ENCODE results near the gene NPR2. TPM values are rescaled to one million over a fixed set of nuclear protein-coding genes. Genes with fewer than 3 reads are reported as not detected.

Gene NPR2
- polyA plus RNA-seq, 1 donor (not counting 4 experiments of a cell fraction or from before 2014, with no cell fraction given), result 5.0 TPM

DNA sequence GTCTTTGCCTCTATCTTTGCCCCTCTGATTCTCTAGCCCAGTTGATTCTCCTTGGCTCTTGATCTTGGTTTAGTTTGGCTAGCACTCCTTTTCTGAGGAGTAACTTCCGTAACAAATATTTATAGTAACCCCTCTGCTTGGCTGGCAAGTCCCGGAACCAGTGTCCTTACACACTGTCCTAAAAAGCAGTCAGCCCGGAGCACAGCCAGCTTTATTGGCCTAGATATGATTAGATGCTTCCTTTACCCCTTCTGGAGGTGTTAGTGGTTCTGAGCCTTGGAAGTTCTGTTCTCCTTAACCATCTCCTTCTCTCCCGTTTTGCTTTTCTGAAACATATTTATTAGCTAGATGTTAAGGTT lies 20.3 kb upstream of the NPR2 start:
- no peaks in the 10 kb centered on the region for H3K79me2 ChIP-seq (ENCODE audit: control insufficient read depth, insufficient read depth, low read length)
- FAIRE-seq, result no peak
- no peak overlapping the region for H2AFZ ChIP-seq (ENCODE audit: control insufficient read depth, low read length)
- H3K9me1 ChIP-seq (ENCODE audit: control insufficient read depth, extremely low read depth, insufficient read depth, low read length), result no peaks in the 10 kb centered on the region
- no peak overlapping the region for H3K4me2 ChIP-seq (ENCODE audit: control insufficient read depth, extremely low read depth, insufficient read depth, low read depth, low read length)
- peaks cover 11% of the 10 kb centered on the region for H3K4me1 ChIP-seq (ENCODE audit: control insufficient read depth, extremely low read depth, insufficient read depth, low read length)
- no peaks in the 10 kb centered on the region for H4K20me1 ChIP-seq (ENCODE audit: control insufficient read depth, extremely low read depth, insufficient read depth, low read length)
- H3K4me3 ChIP-seq (ENCODE audit: control insufficient read depth in 2 of 3, extremely low read depth in 1 of 3, insufficient read depth in 2 of 3, low read depth in 1 of 3, low read length in 3 of 3), result no peak overlapping the region
- H3K36me3 ChIP-seq (ENCODE audit: control insufficient read depth in 2 of 2, extremely low read depth in 1 of 2, insufficient read depth in 2 of 2, low read length in 2 of 2), result no peaks in the 10 kb centered on the region
- TF ChIP-seq, protein P1, sequence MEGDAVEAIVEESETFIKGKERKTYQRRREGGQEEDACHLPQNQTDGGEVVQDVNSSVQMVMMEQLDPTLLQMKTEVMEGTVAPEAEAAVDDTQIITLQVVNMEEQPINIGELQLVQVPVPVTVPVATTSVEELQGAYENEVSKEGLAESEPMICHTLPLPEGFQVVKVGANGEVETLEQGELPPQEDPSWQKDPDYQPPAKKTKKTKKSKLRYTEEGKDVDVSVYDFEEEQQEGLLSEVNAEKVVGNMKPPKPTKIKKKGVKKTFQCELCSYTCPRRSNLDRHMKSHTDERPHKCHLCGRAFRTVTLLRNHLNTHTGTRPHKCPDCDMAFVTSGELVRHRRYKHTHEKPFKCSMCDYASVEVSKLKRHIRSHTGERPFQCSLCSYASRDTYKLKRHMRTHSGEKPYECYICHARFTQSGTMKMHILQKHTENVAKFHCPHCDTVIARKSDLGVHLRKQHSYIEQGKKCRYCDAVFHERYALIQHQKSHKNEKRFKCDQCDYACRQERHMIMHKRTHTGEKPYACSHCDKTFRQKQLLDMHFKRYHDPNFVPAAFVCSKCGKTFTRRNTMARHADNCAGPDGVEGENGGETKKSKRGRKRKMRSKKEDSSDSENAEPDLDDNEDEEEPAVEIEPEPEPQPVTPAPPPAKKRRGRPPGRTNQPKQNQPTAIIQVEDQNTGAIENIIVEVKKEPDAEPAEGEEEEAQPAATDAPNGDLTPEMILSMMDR (optimal IDR thresholded peaks at IDR 0.05 in 1 of 3, IDR thresholded peaks at IDR 0.05 in 1 of 3, conservative IDR thresholded peaks at IDR 0.05 in 1 of 3; ENCODE audit: extremely low read depth in 1 of 3, insufficient read depth in 2 of 3, low read length in 3 of 3), result no peak
- no peak for TF ChIP-seq EZH2 (IDR thresholded peaks at IDR 0.05; ENCODE audit: low read length)
- no peak overlapping the region for H3K9ac ChIP-seq (ENCODE audit: control insufficient read depth, extremely low read depth, insufficient read depth, low read length)
- H3K9me3 ChIP-seq (ENCODE audit: control insufficient read depth, low read depth, low read length), result no peaks in the 10 kb centered on the region
- dilution Hi-C loops (cut with MboI; ENCODE audit: extremely low pct_ligation_motif_present, low sequenced_read_pairs), result no loop called here
- H3K27me3 ChIP-seq (ENCODE audit: control insufficient read depth, extremely low read depth, insufficient read depth, low read length), result no peaks in the 10 kb centered on the region
- H3K27ac ChIP-seq (ENCODE audit: control insufficient read depth, insufficient read depth, low read length), result no peak overlapping the region
- DNase-seq (ENCODE audit: low read depth, low spot score), result no peak

DNA sequence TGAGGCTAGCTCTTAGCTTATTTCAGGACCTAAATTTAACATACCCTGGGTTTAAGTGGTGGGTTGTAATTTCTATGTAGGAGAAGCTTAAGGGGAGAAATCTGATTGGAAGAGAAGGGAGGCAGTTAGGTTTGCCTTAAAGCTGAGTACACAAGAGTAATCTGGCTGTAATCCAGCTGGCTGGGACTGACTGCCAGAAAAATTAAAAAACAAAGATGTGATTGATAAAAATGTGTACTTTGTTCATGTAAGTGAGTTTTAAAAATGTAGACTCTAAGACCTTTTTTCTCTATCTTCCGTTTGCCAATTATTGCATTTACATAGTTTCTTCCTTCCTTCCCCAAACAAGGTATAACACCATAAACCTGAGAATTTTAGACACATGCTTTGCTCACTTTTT lies 19.9 kb upstream of the NPR2 start:
- Histone ChIP-seq H3K27ac (ENCODE audit: control insufficient read depth, insufficient read depth, low read length) (no peak overlapping the region), H3K27me3 (ENCODE audit: control insufficient read depth, extremely low read depth, insufficient read depth, low read length) (no peaks in the 10 kb centered on the region), H3K4me1 (ENCODE audit: control insufficient read depth, extremely low read depth, insufficient read depth, low read length) (peaks cover 11% of the 10 kb centered on the region), H3K9me3 (ENCODE audit: control insufficient read depth, low read depth, low read length) (no peaks in the 10 kb centered on the region), H3K9me1 (ENCODE audit: control insufficient read depth, extremely low read depth, insufficient read depth, low read length) (no peaks in the 10 kb centered on the region), H3K9ac (ENCODE audit: control insufficient read depth, extremely low read depth, insufficient read depth, low read length) (no peak overlapping the region), H2AFZ (ENCODE audit: control insufficient read depth, low read length) (no peak overlapping the region), H3K4me2 (ENCODE audit: control insufficient read depth, extremely low read depth, insufficient read depth, low read depth, low read length) (peak overlapping the region; percentile 8), H4K20me1 (ENCODE audit: control insufficient read depth, extremely low read depth, insufficient read depth, low read length) (no peaks in the 10 kb centered on the region), H3K36me3 (ENCODE audit: control insufficient read depth in 2 of 2, extremely low read depth in 1 of 2, insufficient read depth in 2 of 2, low read length in 2 of 2) (no peaks in the 10 kb centered on the region), H3K79me2 (ENCODE audit: control insufficient read depth, insufficient read depth, low read length) (no peaks in the 10 kb centered on the region), H3K4me3 (ENCODE audit: control insufficient read depth in 2 of 3, extremely low read depth in 1 of 3, insufficient read depth in 2 of 3, low read depth in 1 of 3, low read length in 3 of 3) (no peak overlapping the region)
- DNase-seq (ENCODE audit: low read depth, low spot score) (no peak), FAIRE-seq (no peak)
- TF ChIP-seq, protein P1 (optimal IDR thresholded peaks at IDR 0.05 in 1 of 3, IDR thresholded peaks at IDR 0.05 in 1 of 3, conservative IDR thresholded peaks at IDR 0.05 in 1 of 3; ENCODE audit: extremely low read depth in 1 of 3, insufficient read depth in 2 of 3, low read length in 3 of 3), result no peak
- no peak for TF ChIP-seq EZH2 (IDR thresholded peaks at IDR 0.05; ENCODE audit: low read length)
- dilution Hi-C loops (cut with MboI; ENCODE audit: extremely low pct_ligation_motif_present, low sequenced_read_pairs), result no loop called here

Measured in keratinocyte (primary cell).